HCT116 (cell line): ENCODE data around the gene PLEKHA8. TPM values are rescaled to one million over a fixed set of nuclear protein-coding genes. Genes with fewer than 3 reads are reported as not detected.

Experiments
- ATAC-seq: fragments of 200-7000 bp; cut with Tn5 transposase; 2 replicates; pipeline ENCODE4 v1.9.1; 2020; ENCODE audit warnings: mild to moderate bottlenecking, moderate library complexity
- BruUV-seq: library from RNA; stranded (reverse); fragments of 400-500 nt; replicated peaks from 2 replicates; lab custom pipeline; 2021; lab: Mats Ljungman, UMichigan
- CTCF ChIA-PET: fragments of 300-600 bp; sonication (Branson Sonifier 250); formaldehyde crosslinking; loops from one replicate; lab custom pipeline; 2021; ENCODE audit warnings: antibody characterized with exemption; lab: Charles Lee
- POLR2A ChIA-PET: fragments of 300-600, 350-600 bp; sonication (Branson Sonifier 250); formaldehyde crosslinking; loops from one replicate; lab custom pipeline; 2021; ENCODE audit warnings: antibody characterized with exemption; lab: Charles Lee
- RAD21 ChIA-PET, 2 experiments: fragments of 300-600 bp; sonication (Branson Sonifier 250); formaldehyde crosslinking; loops; one replicate each; lab custom pipeline; 2023; ENCODE audit warnings: low total read pairs in 2 of 2; ENCODE audit not compliant: uncharacterized antibody in 2 of 2, unreplicated experiment in 2 of 2, low non-redundant PET in 1 of 2; lab: Charles Lee
- DNase-seq: peaks from one replicate; pipeline ENCODE4 v3.0.0-alpha.2; 2010; ENCODE audit warnings: low read depth, low spot score
- H2AFZ ChIP-seq: fragments of 200-600 bp; shearing (Covaris generic), sonication (generic); 2 replicates; pipeline ENCODE4 v1.6.1; 2017; ENCODE audit warnings: low read depth, mixed run types, mixed read lengths, antibody characterized with exemption, low read length; ENCODE audit not compliant: poor library complexity, severe bottlenecking
- H3K27ac ChIP-seq: 2 replicates; pipeline ENCODE4 v1.5.1; 2012; ENCODE audit warnings: low read depth, low read length
- H3K27me3 ChIP-seq: fragments of 200-600 bp; sonication (generic); 2 replicates; pipeline ENCODE4 v1.6.1; 2016; ENCODE audit warnings: mixed run types, low read length, mixed read lengths; ENCODE audit not compliant: insufficient read depth
- H3K36me3 ChIP-seq, 2 experiments: fragments of 200-500 bp in 1 of 2; fragments of 200-600 bp in 1 of 2; sonication (Bioruptor generic) in 1 of 2; sonication (generic) in 1 of 2; 2 replicates each; pipeline versions ENCODE4 v1.5.1 to v1.6.1; 2014 to 2016; ENCODE audit warnings: low read length in 2 of 2, inconsistent platforms in 1 of 2, mixed read lengths in 1 of 2, mixed run types in 1 of 2; ENCODE audit not compliant: insufficient read depth in 2 of 2, control insufficient read depth in 1 of 2
- H3K4me1 ChIP-seq, 2 experiments: fragments of 200-600 bp in 1 of 2; sonication (generic) in 1 of 2; 2 replicates each; pipeline versions ENCODE4 v1.5.1 to v1.6.1; 2012 to 2017; ENCODE audit warnings: low read length in 2 of 2, inconsistent platforms in 1 of 2, mild to moderate bottlenecking in 1 of 2, mixed read lengths in 1 of 2, mixed run types in 1 of 2, moderate library complexity in 1 of 2; ENCODE audit not compliant: insufficient read depth in 2 of 2, control insufficient read depth in 1 of 2
- H3K4me2 ChIP-seq: fragments of 200-600 bp; sonication (generic); 2 replicates; pipeline ENCODE4 v1.6.1; 2017; ENCODE audit warnings: mixed run types, low read length, mixed read lengths
- H3K4me3 ChIP-seq, 2 experiments: fragments of 200-600 bp in 1 of 2; sonication (generic) in 1 of 2; replicated peaks in 1 of 2; 2 replicates each; pipeline ENCODE4 v1.5.1; 2011 to 2016; ENCODE audit warnings: low read length in 2 of 2, control low read depth in 1 of 2, low read depth in 1 of 2, mild to moderate bottlenecking in 1 of 2, mixed read lengths in 1 of 2, mixed run types in 1 of 2
- H3K79me2 ChIP-seq: fragments of 200-600 bp; sonication (generic); 2 replicates; pipeline ENCODE4 v1.6.1; 2017; ENCODE audit warnings: mild to moderate bottlenecking, mixed run types, low read length, moderate library complexity, mixed read lengths; ENCODE audit not compliant: insufficient read depth
- H3K9ac ChIP-seq: fragments of 200-600 bp; sonication (generic); 2 replicates; pipeline ENCODE4 v1.6.1; 2016; ENCODE audit warnings: low read length, mixed read lengths
- H3K9me2 ChIP-seq: fragments of 200-600 bp; sonication (generic), shearing (Covaris generic); 2 replicates; pipeline ENCODE4 v1.6.1; 2017; ENCODE audit warnings: mixed run types, mild to moderate bottlenecking, moderate library complexity; ENCODE audit not compliant: insufficient read depth
- H3K9me3 ChIP-seq, 2 experiments: fragments of 200-500 bp in 1 of 2; fragments of 200-600 bp in 1 of 2; sonication (Bioruptor generic) in 1 of 2; sonication (generic) in 1 of 2; 2 replicates each; pipeline ENCODE4 v1.6.1; 2014 to 2017; ENCODE audit warnings: low read length in 2 of 2, mixed read lengths in 2 of 2, inconsistent platforms in 1 of 2, low read depth in 1 of 2, mild to moderate bottlenecking in 1 of 2, mixed run types in 1 of 2, moderate library complexity in 1 of 2; ENCODE audit not compliant: control insufficient read depth in 1 of 2, insufficient read depth in 1 of 2
- H4K20me1 ChIP-seq: fragments of 200-600 bp; sonication (generic), shearing (Covaris generic); 2 replicates; pipeline ENCODE4 v1.6.1; 2017; ENCODE audit warnings: mixed run types, mild to moderate bottlenecking, moderate library complexity; ENCODE audit not compliant: insufficient read depth
- CBX3 ChIP-seq: IDR thresholded peaks from 2 replicates; pipeline ENCODE4 v1.6.1; 2012; ENCODE audit warnings: low read depth
- CEBPB ChIP-seq: IDR thresholded peaks from 2 replicates; pipeline ENCODE4 v1.6.1; 2012; ENCODE audit warnings: low read depth
- CTCF ChIP-seq, 3 experiments: fragments of 200-600 bp in 1 of 3; sonication (generic) in 1 of 3; IDR thresholded peaks in 2 of 3; conservative IDR thresholded peaks in 1 of 3; 2 replicates each; pipeline ENCODE4 v1.5.1; 2012 to 2017; ENCODE audit warnings: low read depth in 2 of 3, low read length in 2 of 3, antibody characterized with exemption in 1 of 3, borderline replicate concordance in 1 of 3, control low read depth in 1 of 3, mild to moderate bottlenecking in 1 of 3, mixed read lengths in 1 of 3, mixed run types in 1 of 3, moderate library complexity in 1 of 3; ENCODE audit not compliant: insufficient read depth in 1 of 3
- ELF1 ChIP-seq: IDR thresholded peaks from 2 replicates; pipeline ENCODE4 v1.6.1; 2012; ENCODE audit warnings: low read depth, borderline replicate concordance
- EZH2phosphoT487 ChIP-seq: fragments of 200-600 bp; IDR thresholded peaks from 2 replicates; pipeline ENCODE4 v1.6.1; 2018; ENCODE audit warnings: antibody characterized with exemption, borderline replicate concordance
- JUND ChIP-seq: IDR thresholded peaks from 2 replicates; pipeline ENCODE4 v1.6.1; 2012
- MAX ChIP-seq: IDR thresholded peaks from 2 replicates; pipeline ENCODE4 v1.6.1; 2012
- REST ChIP-seq: IDR thresholded peaks from 2 replicates; pipeline ENCODE4 v1.6.1; 2012; ENCODE audit warnings: low read depth
- SP1 ChIP-seq: IDR thresholded peaks from 2 replicates; pipeline ENCODE4 v1.6.1; 2012; ENCODE audit warnings: low read depth
- SRF ChIP-seq: IDR thresholded peaks from 2 replicates; pipeline ENCODE4 v1.6.1; 2012; ENCODE audit warnings: low read depth
- intact Hi-C: fragments of 100-400 bp; cut with micrococcal nuclease; formaldehyde crosslinking; loops from 2 replicates; pipeline ENCODE4 v1.10.0; 2022
- total RNA-seq: library from RNA; stranded (reverse); gene quantifications from one replicate; pipeline ENCODE4 v1.2.1, GENCODE V29; 2021; ENCODE audit not compliant: unreplicated experiment
- TF ChIP-seq, protein P1 (sequence below): IDR thresholded peaks from 2 replicates; pipeline ENCODE4 v1.6.1; 2011; ENCODE audit warnings: mild to moderate bottlenecking, low read length, moderate library complexity; ENCODE audit not compliant: insufficient replicate concordance; ENCODE audit errors: extremely low read depth
- TF ChIP-seq, protein P2 (sequence below): IDR thresholded peaks from 2 replicates; pipeline ENCODE4 v1.6.1; 2012

The PLEKHA8 gene
- total RNA-seq, 1 experiment from 2014 or later: 13.6 TPM

DNA sequence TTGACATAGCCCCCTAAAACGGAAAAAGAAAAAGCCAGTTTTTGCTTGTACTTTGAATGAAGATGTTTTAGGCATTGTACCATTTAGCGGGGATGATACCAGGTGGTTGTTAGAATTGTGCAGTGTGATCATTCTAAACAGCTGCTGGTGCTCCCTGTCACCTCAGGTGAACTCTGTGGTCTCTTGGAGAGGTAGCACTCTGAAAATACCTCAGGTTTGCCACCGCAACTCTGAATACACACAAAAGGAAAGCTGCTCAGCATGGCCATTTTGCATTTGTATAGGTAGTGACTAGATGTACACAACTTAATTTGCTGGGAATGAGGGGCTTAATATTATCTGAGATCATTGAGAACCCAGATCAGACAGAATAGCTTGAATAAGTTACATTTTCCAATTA is 52.6 kb downstream of the PLEKHA8 start (continued):
- no peak for TF ChIP-seq REST
- no peak for TF ChIP-seq JUND
- TF ChIP-seq SP1: no peak
- no peak for TF ChIP-seq CEBPB
- TF ChIP-seq EZH2phosphoT487: no peak
- TF ChIP-seq, protein P1, sequence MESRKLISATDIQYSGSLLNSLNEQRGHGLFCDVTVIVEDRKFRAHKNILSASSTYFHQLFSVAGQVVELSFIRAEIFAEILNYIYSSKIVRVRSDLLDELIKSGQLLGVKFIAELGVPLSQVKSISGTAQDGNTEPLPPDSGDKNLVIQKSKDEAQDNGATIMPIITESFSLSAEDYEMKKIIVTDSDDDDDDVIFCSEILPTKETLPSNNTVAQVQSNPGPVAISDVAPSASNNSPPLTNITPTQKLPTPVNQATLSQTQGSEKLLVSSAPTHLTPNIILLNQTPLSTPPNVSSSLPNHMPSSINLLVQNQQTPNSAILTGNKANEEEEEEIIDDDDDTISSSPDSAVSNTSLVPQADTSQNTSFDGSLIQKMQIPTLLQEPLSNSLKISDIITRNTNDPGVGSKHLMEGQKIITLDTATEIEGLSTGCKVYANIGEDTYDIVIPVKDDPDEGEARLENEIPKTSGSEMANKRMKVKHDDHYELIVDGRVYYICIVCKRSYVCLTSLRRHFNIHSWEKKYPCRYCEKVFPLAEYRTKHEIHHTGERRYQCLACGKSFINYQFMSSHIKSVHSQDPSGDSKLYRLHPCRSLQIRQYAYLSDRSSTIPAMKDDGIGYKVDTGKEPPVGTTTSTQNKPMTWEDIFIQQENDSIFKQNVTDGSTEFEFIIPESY: no peak
- no peak for TF ChIP-seq MAX
- TF ChIP-seq, protein P2, sequence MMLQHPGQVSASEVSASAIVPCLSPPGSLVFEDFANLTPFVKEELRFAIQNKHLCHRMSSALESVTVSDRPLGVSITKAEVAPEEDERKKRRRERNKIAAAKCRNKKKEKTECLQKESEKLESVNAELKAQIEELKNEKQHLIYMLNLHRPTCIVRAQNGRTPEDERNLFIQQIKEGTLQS: no peak
- TF ChIP-seq, all 23 proteins: peak for 0

DNA sequence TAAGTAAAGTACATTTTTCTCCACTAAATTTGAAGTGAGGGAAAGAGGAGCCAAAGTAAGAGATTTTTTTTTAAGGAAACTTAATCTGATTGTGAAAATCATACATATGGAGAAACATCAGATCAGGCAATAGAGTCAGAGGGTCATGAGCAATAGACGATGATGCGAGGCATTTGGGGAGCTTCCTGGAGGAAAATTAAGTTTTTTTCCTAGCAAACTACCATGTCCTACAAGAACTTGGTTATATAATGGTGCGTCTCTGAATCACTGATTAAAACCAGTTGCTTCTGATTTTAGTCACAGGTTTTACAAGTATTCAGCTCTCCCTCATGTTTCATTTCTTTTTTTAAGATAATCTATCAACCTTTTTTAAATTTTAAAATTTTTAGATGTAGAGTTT is 54.5 kb downstream of the PLEKHA8 start:
- H3K27me3 ChIP-seq: no peaks in the 10 kb centered on the region
- ChIA-PET POLR2A (no interaction called here), CTCF (interaction anchor here (1.1 to 1.5 kb wide), 2 partner anchors 8 to 21 kb away, joined by 3 to 5 read pairs; no protein-coding TSS in a partner anchor), RAD21 (no interaction called here)
- H3K9ac ChIP-seq: no peak overlapping the region
- no TSS peak for BruUV-seq
- no peaks in the 10 kb centered on the region for H3K9me3 ChIP-seq
- DNase-seq (no peak), ATAC-seq (no peak)
- no peak overlapping the region for H3K4me3 ChIP-seq
- H3K9me2 ChIP-seq: no peaks in the 10 kb centered on the region
- no peaks in the 10 kb centered on the region for H3K36me3 ChIP-seq
- no peaks in the 10 kb centered on the region for H3K4me1 ChIP-seq
- H3K4me2 ChIP-seq: no peak overlapping the region
- no peaks in the 10 kb centered on the region for H3K79me2 ChIP-seq
- H4K20me1 ChIP-seq: no peaks in the 10 kb centered on the region
- H3K27ac ChIP-seq: no peak overlapping the region
- no peak overlapping the region for H2AFZ ChIP-seq
- TF ChIP-seq CBX3 (no peak), CTCF (IDR thresholded peaks at IDR 0.05 in 2 of 3, conservative IDR thresholded peaks at IDR 0.05 in 1 of 3; ENCODE audit: borderline replicate concordance in 1 of 3, insufficient read depth in 1 of 3, low read depth in 2 of 3, low read length in 2 of 3) (no peak), JUND (no peak), ELF1 (no peak), SRF (no peak)
- TF ChIP-seq, protein P2: no peak
- intact Hi-C loops: no loop called here
